Type B pancreatic cell (in vitro differentiated cells): ENCODE measurements around the gene CYSTM1. TPM values are rescaled to one million over a fixed set of nuclear protein-coding genes. Genes with fewer than 3 reads are reported as not detected.

ENCODE experiments used
- DNase-seq: peaks from one replicate; pipeline ENCODE4 v3.0.0; 2021; ENCODE audit warnings: mixed read lengths; ENCODE audit not compliant: unreplicated experiment; ENCODE audit errors: extremely low spot score
- H3K27ac Mint-ChIP-seq: 2 replicates; pipeline ENCODE4 v1.8.0; 2021; ENCODE audit warnings: mild to moderate bottlenecking, mixed read lengths
- H3K27me3 Mint-ChIP-seq: 2 replicates; pipeline ENCODE4 v1.8.0; 2021; ENCODE audit warnings: mixed read lengths
- H3K36me3 Mint-ChIP-seq: 2 replicates; pipeline ENCODE4 v1.8.0; 2021; ENCODE audit warnings: mixed read lengths
- H3K4me1 Mint-ChIP-seq: one replicate; pipeline ENCODE4 v1.8.0; 2021; ENCODE audit warnings: mixed read lengths; ENCODE audit not compliant: unreplicated experiment
- H3K4me3 Mint-ChIP-seq: 2 replicates; pipeline ENCODE4 v1.8.0; 2021; ENCODE audit warnings: mild to moderate bottlenecking, mixed read lengths
- H3K9me3 Mint-ChIP-seq: 2 replicates; pipeline ENCODE4 v1.8.0; 2021; ENCODE audit warnings: mixed read lengths
- CTCF ChIP-seq: fragments of 200-600 bp; sonication (generic); conservative IDR thresholded peaks from 2 replicates; pipeline ENCODE4 v1.5.0; 2021; ENCODE audit warnings: antibody characterized with exemption, mild to moderate bottlenecking
- total RNA-seq: library from RNA; stranded (reverse); gene quantifications from 2 replicates; pipeline ENCODE4 v1.2.1, GENCODE V29; 2021; ENCODE audit warnings: low replicate concordance

CYSTM1 gene
- total RNA-seq, 1 donor from 2014 or later, result 73.5 TPM

DNA sequence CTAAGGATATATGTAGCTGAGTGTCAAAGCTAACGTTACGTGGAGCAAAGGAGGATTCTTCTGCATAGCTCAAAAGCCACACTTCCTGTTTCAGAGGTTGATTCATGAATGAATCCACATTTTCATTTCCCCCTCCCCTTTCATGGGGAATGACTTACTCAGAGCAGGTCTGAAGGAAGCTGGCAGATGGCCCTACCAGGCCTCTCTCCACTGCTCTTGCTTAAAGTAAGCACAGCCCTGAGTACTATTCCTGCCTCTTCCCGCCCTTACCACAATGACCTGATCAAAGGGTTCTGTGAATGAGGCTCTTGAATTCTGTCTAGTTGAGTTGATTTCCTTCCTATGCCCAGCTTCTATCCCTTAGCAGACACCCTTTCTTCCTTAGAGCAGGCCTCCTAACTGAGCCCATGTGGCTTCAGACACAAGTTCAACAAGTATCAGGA lies 43.0 kb upstream of the CYSTM1 start:
- no peaks in the 10 kb centered on the region for H3K36me3 Mint-ChIP-seq

DNA sequence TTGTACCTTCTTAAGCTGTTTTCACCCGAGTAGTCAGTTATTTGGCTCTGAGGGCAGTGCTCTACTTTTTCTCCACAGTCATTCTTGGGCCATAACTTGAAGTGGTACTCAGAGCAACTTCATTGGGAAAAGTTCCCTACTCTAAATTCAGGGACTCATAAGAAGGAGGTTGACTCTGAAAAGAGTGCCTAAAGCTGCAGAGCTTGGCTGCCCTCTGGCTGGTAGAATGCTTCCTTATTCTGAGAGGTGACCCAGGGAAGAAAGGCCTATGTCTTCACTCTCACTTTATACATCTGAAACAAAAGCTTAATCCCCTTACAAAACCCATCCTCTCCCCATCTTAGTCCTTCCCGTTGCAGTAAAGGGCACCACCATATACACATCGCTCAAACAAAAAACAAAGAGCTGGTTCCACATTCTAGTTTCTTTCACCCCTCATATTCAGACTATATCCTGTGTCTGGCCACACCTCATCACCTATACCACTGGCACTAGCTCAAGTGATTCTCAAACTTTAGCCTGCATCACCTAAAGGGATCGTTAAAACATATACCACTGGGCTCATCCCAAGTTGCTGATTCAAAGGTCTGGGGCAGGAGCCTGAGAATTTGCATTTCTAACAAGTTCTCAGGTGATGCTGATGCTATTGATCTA lies 41.3 kb upstream of the CYSTM1 start:
- H3K9me3 Mint-ChIP-seq, result no peaks in the 10 kb centered on the region
- no peaks in the 10 kb centered on the region for H3K4me1 Mint-ChIP-seq
- H3K36me3 Mint-ChIP-seq, result no peaks in the 10 kb centered on the region
- DNase-seq, result no peak
- H3K27me3 Mint-ChIP-seq, result peaks cover 25% of the 10 kb centered on the region
- no peak for TF ChIP-seq CTCF
- H3K4me3 Mint-ChIP-seq, result no peak overlapping the region
- H3K27ac Mint-ChIP-seq, result no peak overlapping the region

More for the DNA sequence above, 43.0 kb upstream of the CYSTM1 start:
- peaks cover 20% of the 10 kb centered on the region for H3K27me3 Mint-ChIP-seq
- no peak for TF ChIP-seq CTCF
- no peak for DNase-seq
- no peak overlapping the region for H3K27ac Mint-ChIP-seq
- H3K4me1 Mint-ChIP-seq, result no peaks in the 10 kb centered on the region
- no peak overlapping the region for H3K4me3 Mint-ChIP-seq
- H3K9me3 Mint-ChIP-seq, result no peaks in the 10 kb centered on the region

- Mint-ChIP-seq H3K4me1 (no peaks in the 10 kb centered on the region), H3K4me3 (no peak overlapping the region), H3K36me3 (no peaks in the 10 kb centered on the region), H3K27ac (no peak overlapping the region), H3K9me3 (no peaks in the 10 kb centered on the region), H3K27me3 (peaks cover 26% of the 10 kb centered on the region)
- no peak for TF ChIP-seq CTCF
- DNase-seq, result no peak
These were observed 40.6 kb upstream of the CYSTM1 start for GRCh38 chr5:140134277-140134935.

- no peak for TF ChIP-seq CTCF
- Mint-ChIP-seq H3K4me1 (no peaks in the 10 kb centered on the region), H3K36me3 (no peaks in the 10 kb centered on the region), H3K4me3 (no peak overlapping the region), H3K9me3 (no peaks in the 10 kb centered on the region), H3K27ac (no peak overlapping the region), H3K27me3 (peaks cover 33% of the 10 kb centered on the region)
- DNase-seq, result no peak
These were observed 39.9 kb upstream of the CYSTM1 start for GRCh38 chr5:140135127-140135526.

GRCh38 chr5:140136624-140137023 lies 38.4 kb upstream of the CYSTM1 start:
- DNase-seq, result no peak
- Mint-ChIP-seq H3K27ac (no peak overlapping the region), H3K4me3 (no peak overlapping the region), H3K27me3 (peaks cover 43% of the 10 kb centered on the region), H3K9me3 (no peaks in the 10 kb centered on the region), H3K36me3 (no peaks in the 10 kb centered on the region), H3K4me1 (no peaks in the 10 kb centered on the region)
- no peak for TF ChIP-seq CTCF
